Stomach (tissue), 9 donors: ENCODE results near the gene SLN. TPM values are rescaled to one million over a fixed set of nuclear protein-coding genes. Genes with fewer than 3 reads are reported as not detected.

Experiments used
- DNase-seq, 2 donors: peaks; one replicate each; pipeline versions ENCODE4 v3.0.0 to v3.0.0-alpha.2; 2013 to 2019
- H3K27ac ChIP-seq, 5 donors: fragments of 200-600 bp in 4 of 5; sonication (generic) in 4 of 5; one replicate each; pipeline ENCODE4 v1.5.1; 2013 to 2019; ENCODE audit warnings: mild to moderate bottlenecking in 1 of 5, moderate library complexity in 1 of 5
- H3K27me3 ChIP-seq, 3 donors: fragments of 200-600 bp; sonication (generic); one replicate each; pipeline ENCODE4 v1.5.1; 2017 to 2019; ENCODE audit warnings: mixed run types in 1 of 3
- H3K36me3 ChIP-seq, 4 donors: fragments of 200-600 bp; sonication (generic); 1 replicate in 3 of 4; 2 replicates in 1 of 4; pipeline ENCODE4 v1.5.1; 2016 to 2019
- H3K4me1 ChIP-seq, 4 donors: fragments of 200-600 bp; sonication (generic); one replicate each; pipeline ENCODE4 v1.5.1; 2016 to 2019
- H3K4me3 ChIP-seq, 4 donors: fragments of 200-600 bp; sonication (generic) in 3 of 4; one replicate each; pipeline ENCODE4 v1.5.1; 2016 to 2019; ENCODE audit warnings: mild to moderate bottlenecking in 1 of 4
- H3K9me3 ChIP-seq, 4 donors: fragments of 200-600 bp; sonication (generic); one replicate each; pipeline ENCODE4 v1.5.1; 2016 to 2019
- CTCF ChIP-seq, 7 experiments: fragments of 450-650 bp in 4 of 7; fragments of 200-600 bp in 3 of 7; sonication (generic) in 3 of 7; IDR thresholded peaks; one replicate each; pipeline ENCODE4 v1.5.1; 2016 to 2019; ENCODE audit warnings: antibody characterized with exemption in 7 of 7, control low read depth in 2 of 7, mild to moderate bottlenecking in 1 of 7
- EP300 ChIP-seq: sonication (generic); formaldehyde crosslinking; IDR thresholded peaks from one replicate; pipeline ENCODE4 v1.6.1; 2017; ENCODE audit warnings: antibody characterized with exemption
- POLR2A ChIP-seq, 4 donors: fragments of 450-650 bp; IDR thresholded peaks; one replicate each; pipeline ENCODE4 v1.6.1; 2016; ENCODE audit warnings: antibody characterized with exemption in 4 of 4, control low read depth in 2 of 4, mild to moderate bottlenecking in 1 of 4, moderate library complexity in 1 of 4
- POLR2AphosphoS5 ChIP-seq, 3 donors: sonication (generic); formaldehyde crosslinking; IDR thresholded peaks; one replicate each; pipeline ENCODE4 v1.6.1; 2016; ENCODE audit warnings: antibody characterized with exemption in 3 of 3
- WGBS, 5 donors: extraction: QIAGEN DNeasy Blood & Tissue Kit in 3 of 5; methylation state at CpG; one replicate each; pipeline versions ENCODE4 v1.1.5 to v1.1.7; 2013 to 2018; 5-methylcytosine and 5-hydroxymethylcytosine counted together
- intact Hi-C: fragments of 100-400 bp; cut with DNase I; formaldehyde crosslinking; loops from one replicate; pipeline ENCODE4 v1.15.1; 2023; ENCODE audit warnings: low total_unique reads
- polyA plus RNA-seq, 3 donors: library from polyadenylated mRNA; stranded (reverse); fragments of 200-250 nt; gene quantifications; one replicate each; pipeline ENCODE4 v1.2.3, GENCODE V29; 2013
- total RNA-seq, 5 donors: library from RNA; depleted of rRNA; stranded (reverse); fragments of >200 nt; gene quantifications; one replicate each; pipeline versions ENCODE4 v1.1.0 to v1.2.3, GENCODE V29; 2014 to 2016
- donor health status: healthy with polysubstance abuse.
- donor health status: Bipolar disorder and iron deficiency.
- donor health status: healthy.

SLN gene
- total and polyA plus RNA-seq, 8 donors: 5.3 TPM; not detected in 7

DNA sequence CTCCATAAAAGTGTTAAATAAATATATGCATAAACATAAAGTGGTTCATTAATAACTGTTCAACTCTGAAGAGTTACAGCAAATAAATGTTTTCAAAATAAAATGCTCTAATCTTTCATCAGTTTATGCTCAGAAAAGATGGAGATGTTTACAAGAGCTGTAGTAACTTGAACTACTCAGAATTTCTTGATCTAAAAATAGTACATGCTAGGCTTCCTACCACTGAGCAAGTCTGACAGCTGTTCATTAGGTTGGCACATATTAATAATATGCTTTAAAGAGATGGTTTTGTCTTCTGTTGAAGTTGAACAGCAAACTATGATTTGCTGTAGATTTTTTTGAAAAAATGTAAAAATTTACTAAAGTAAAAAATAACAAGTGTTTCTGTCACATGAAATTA, 10.8 kb upstream of the SLN start:
- TF ChIP-seq POLR2AphosphoS5 (IDR thresholded peaks at IDR 0.05) (no peak), EP300 (no peak), POLR2A (IDR thresholded peaks at IDR 0.05) (no peak), CTCF (IDR thresholded peaks at IDR 0.05) (no peak)
- no peaks in the 10 kb centered on the region for H3K27me3 ChIP-seq
- intact Hi-C loops: no loop called here
- no peaks in the 10 kb centered on the region for H3K4me1 ChIP-seq
- no peak overlapping the region for H3K27ac ChIP-seq
- DNase-seq: no peak
- no peaks in the 10 kb centered on the region for H3K9me3 ChIP-seq
- no peaks in the 10 kb centered on the region for H3K36me3 ChIP-seq
- no peak overlapping the region for H3K4me3 ChIP-seq

GRCh38 chr11:107721207-107721606, 9.4 kb upstream of the SLN start:
- DNase-seq: no peak
- Histone ChIP-seq H3K9me3 (no peaks in the 10 kb centered on the region), H3K27ac (no peak overlapping the region), H3K27me3 (no peaks in the 10 kb centered on the region), H3K4me3 (no peak overlapping the region), H3K4me1 (no peaks in the 10 kb centered on the region), H3K36me3 (no peaks in the 10 kb centered on the region)
- TF ChIP-seq POLR2A (IDR thresholded peaks at IDR 0.05): no peak
- no peak for TF ChIP-seq POLR2AphosphoS5 (IDR thresholded peaks at IDR 0.05)
- no peak for TF ChIP-seq CTCF (IDR thresholded peaks at IDR 0.05)
- no peak for TF ChIP-seq EP300
- intact Hi-C loops: no loop called here
- 81 to 94% (median 86%) methylated on average over 2 of the region's 2 CpGs for WGBS, 5 donors

- WGBS, 5 donors: 32 to 47% (median 34%) methylated on average over 2 of the region's 2 CpGs
- Histone ChIP-seq H3K27ac (no peak overlapping the region), H3K4me1 (no peaks in the 10 kb centered on the region), H3K27me3 (no peaks in the 10 kb centered on the region), H3K9me3 (no peaks in the 10 kb centered on the region), H3K4me3 (no peak overlapping the region), H3K36me3 (no peaks in the 10 kb centered on the region)
- no peak for DNase-seq
- intact Hi-C loops: no loop called here
- TF ChIP-seq POLR2AphosphoS5 (IDR thresholded peaks at IDR 0.05) (no peak), EP300 (no peak), CTCF (IDR thresholded peaks at IDR 0.05) (no peak), POLR2A (IDR thresholded peaks at IDR 0.05) (no peak)
Observed at GRCh38 chr11:107720303-107720774, 8.5 kb upstream of the SLN start.

- peak in 1 of 2 donors; percentile 17 for DNase-seq
- Histone ChIP-seq H3K4me1 (no peaks in the 10 kb centered on the region), H3K9me3 (no peaks in the 10 kb centered on the region), H3K36me3 (no peaks in the 10 kb centered on the region), H3K27ac (no peak overlapping the region), H3K4me3 (no peak overlapping the region), H3K27me3 (no peaks in the 10 kb centered on the region)
- intact Hi-C loops: no loop called here
- 47 to 61% (median 58%) methylated on average over 7 of the region's 7 CpGs for WGBS, 5 donors
- no peak for TF ChIP-seq CTCF (IDR thresholded peaks at IDR 0.05)
- no peak for TF ChIP-seq POLR2AphosphoS5 (IDR thresholded peaks at IDR 0.05)
- TF ChIP-seq EP300: no peak
- no peak for TF ChIP-seq POLR2A (IDR thresholded peaks at IDR 0.05)
Observed at GRCh38 chr11:107719557-107720302, 7.9 kb upstream of the SLN start.
